Fibroblast of skin of back (primary cell): Measurements from ENCODE around the gene JSRP1. TPM values are rescaled to one million over a fixed set of nuclear protein-coding genes. Genes with fewer than 3 reads are reported as not detected.
A peak's percentile ranks its signal among the peaks of the same experiment; 100 is the strongest.

Experiments used
- DNase-seq: peaks from one replicate; pipeline ENCODE4 v3.0.0-alpha.2; 2013
- polyA plus RNA-seq, 2 experiments: library from polyadenylated mRNA; unstranded; fragments of 120-200 nt; gene quantifications; one replicate each; pipeline ENCODE4 v1.2.1, GENCODE V29; 2013; ENCODE audit not compliant: insufficient read length in 2 of 2

The JSRP1 gene, protein sequence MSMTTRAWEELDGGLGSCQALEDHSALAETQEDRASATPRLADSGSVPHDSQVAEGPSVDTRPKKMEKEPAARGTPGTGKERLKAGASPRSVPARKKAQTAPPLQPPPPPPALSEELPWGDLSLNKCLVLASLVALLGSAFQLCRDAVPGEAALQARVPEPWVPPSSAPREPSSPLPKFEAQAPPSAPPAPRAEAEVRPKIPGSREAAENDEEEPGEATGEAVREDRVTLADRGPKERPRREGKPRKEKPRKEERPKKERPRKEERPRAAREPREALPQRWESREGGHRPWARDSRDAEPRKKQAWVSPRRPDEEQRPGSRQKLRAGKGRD
- polyA plus RNA-seq (2013, experiment 1 of 2; ENCODE audit: insufficient read length): 0.55 TPM
- polyA plus RNA-seq (2013, experiment 2 of 2; ENCODE audit: insufficient read length): 0.42 TPM

DNA sequence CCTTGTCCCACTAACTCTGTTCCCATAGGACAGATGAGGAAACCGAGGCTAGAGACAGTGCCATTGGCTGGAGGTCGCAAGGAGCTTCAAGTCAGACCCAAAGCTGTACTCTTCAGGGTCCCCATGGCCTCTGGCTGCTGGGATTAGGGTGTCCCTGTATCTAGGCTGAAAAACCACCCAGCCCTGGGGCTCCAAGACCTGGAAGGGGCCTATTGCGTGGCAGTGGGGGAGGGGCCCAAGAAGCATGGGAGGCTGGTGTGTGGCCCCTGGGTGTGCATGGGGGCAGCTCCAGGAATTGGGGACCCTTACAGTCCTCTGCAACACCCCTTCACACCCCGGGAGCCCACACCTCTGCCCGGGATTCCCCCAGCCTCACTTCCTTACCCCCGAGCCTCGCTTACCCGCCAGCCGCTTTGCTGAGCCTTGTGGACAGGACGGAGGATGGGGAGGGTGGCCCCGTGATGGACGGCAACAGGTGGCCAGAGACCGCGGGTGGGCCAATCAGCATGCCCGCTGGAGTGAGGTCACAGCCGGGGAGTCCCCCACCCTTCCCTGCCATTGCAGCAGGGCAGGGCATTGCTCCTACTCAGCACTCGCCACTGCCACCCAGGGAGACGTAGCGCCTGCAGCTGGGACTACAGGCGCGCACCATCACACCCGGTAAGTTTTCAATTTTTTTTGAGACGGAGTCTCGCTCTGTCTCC, at the start of gene JSRP1:
Gene JSRP1, minus strand, starts transcription at position 436 of the 704 bp plus-strand sequence. CDS start 1,103 bp downstream, outside the sequence.
- no peak for DNase-seq

DNA sequence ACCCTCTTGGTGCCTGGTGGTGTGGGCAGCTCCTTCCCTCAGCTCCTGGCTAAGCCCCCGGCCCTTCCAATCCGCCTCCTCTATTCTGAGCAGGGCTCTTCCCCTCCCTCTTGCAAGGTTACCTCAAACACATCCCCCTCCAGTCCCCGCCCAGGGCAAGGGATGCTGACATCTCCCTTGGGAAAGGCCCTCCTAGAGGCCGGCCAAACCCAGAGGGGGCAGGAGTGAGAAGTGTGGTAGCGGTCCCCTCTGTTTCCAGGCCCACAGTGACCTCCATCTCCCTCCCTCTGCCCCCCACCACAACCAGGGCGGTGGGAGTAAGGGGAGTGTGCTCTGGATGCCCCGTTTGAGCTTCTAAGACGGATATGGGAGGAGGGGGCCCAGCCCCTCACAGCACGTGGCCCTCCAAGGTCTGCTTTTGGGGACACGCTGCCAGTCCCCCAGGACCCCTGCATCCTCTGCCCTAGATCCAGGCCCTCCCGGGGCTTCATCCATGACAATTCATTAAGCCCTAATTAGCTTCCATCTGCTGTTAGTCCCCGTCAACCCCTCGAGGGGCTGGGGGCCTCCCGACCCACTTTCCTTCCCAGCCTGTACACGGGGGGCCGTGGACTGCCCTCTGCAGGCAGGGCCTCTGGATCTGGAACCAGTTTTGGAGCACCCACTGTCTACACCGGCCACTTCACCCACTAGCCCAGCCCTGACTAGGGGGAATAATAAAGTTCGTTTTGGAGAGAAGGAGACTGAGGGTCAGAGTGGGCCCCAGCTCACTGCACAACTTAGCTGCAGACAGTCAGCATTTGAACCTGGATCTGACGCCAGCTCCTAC, 49.4 kb upstream of the JSRP1 start:
- no peak for DNase-seq

DNA sequence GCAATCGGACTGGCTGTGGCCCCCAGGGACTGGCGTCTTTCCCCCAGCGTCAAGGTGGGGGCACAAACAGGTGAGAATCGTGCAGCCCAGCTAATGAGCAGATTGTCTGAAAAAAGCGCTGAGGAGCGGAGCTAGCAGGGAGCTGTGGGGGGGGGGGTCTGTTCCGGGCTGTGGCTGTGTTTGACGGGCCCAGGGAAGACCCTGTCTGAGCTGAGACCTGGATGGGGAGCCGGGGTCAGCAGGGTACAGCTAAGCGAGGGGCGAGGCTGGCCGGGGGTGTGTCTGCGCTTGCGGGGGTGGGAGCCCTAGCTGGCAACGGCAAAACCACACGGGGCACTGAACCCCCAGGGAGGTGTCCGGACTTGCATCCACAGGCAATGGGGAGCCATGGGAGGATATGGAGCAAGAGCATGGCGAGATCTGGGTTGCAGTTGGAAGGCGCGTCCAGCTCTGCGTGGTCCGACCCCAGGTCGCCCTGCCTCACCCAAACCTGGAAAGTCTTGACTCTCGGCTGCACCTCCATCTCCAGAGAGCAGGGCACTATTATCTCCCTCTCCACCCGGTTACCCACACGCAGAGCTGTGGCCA, 47.1 kb upstream of the JSRP1 start:
- no peak for DNase-seq

DNA sequence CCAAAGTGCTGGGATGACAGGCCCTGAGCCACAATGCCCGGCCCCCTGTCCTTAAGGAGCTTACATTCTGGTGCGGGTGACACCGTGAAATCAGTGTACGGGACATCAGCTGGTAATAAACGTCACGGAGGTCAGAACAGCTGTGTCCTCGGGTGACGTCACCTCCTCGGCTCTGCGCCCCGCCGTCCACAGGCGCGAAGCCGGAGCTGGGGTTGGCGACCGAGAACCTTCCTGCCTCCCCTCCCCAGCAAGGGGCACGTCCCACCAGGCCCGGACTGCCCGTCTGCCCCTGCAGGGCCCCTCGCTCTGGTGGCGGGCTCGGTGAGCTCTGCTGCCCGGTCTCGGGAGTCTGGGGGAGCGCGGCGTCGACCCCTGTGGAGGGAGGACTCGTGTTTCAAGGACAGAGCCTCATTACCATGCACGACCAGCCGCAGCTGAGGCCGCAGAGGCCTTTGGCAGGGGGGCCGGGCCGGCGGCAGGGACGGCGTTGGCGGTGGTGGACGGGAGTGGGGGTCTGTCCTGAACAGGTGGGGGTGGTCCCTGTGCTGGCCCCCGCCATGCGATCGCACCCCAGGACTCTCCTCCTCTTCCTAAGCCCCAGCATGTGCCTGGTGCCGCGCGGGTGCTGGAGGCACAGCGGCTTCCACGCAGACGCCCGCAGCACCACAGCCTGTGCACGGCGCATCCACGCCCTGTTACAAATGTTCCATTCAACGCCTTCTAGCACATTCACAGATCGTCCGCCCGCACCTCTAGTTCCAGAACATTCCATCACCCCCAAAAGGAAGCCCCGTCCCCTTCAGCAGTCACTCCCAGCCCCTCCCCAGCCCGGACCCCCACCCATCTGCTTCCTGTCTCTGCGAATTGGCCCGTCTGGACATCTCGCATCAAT, 46.3 kb upstream of the JSRP1 start:
- DNase-seq: peak; percentile 28

DNA sequence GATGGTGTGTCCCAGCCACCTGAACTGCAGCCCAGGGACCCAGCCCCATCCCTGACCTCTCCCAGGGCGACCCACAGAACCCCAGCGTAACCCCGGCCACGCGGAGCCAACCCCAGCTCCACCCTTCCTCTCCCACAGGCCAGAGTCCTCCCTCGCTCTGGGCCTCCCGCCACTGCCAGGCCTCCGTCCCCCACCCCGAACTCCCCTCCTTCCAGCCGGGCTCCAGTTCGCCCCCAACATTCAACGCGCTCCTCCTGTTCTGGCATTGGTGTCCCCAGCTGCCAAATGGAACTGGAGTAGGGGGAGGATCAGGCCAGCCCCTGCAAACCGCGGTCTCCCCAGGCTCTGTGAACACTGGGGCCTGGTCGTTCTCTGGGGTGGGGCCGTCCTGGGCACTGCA, 44.3 kb upstream of the JSRP1 start:
- no peak for DNase-seq

DNA sequence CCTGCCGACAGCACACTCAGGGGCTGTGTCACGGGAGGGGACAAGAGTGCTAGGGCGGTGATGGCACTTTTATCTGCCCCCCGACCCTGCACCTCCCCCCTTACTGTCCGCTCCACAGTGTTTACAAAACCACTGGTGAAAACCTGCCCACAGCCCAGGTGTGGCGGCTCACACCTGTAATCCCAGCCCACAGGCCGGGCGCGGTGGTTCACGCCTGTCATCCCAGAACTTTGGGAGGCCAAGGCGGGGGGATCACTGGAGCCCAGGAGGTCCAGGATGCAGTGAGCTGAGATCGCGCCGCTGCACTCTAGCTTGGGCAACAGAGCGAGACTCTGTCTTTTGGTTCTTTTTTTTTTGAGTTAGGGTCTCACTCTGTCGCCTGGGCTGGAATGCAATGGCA, 39.9 kb upstream of the JSRP1 start:
- no peak for DNase-seq

DNA sequence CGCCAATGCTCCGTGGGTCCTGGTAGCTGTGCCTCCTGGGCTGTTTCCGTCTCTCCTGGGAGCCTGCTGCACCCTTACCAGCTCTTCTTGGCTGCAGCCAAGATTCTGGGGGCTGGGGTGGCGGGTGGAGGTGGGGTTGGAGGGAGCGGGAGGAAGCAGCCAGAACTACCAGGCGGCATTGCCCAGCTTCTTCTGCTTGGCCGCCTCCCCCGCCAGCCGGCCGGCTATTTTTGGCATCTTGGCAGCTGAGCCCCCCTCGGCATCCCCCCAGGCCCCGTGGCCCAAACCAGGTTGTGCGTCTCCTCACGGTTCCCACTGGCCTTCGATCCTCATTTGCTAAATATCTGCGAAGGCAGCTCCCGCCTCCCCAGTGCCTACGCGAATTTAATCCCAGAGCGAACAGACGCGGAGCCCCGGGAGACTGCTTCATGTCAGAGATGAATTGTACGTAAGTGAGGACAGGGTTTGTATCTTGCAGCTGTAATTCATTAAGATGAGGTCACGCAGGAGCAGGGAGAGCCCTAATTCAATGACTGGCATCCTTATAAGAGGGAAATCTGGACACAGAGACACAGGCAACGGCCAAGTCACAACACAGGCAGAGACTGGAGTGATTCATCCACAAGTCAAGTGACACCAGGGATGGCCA, 38.6 kb upstream of the JSRP1 start:
- peak; percentile 78 for DNase-seq

DNA sequence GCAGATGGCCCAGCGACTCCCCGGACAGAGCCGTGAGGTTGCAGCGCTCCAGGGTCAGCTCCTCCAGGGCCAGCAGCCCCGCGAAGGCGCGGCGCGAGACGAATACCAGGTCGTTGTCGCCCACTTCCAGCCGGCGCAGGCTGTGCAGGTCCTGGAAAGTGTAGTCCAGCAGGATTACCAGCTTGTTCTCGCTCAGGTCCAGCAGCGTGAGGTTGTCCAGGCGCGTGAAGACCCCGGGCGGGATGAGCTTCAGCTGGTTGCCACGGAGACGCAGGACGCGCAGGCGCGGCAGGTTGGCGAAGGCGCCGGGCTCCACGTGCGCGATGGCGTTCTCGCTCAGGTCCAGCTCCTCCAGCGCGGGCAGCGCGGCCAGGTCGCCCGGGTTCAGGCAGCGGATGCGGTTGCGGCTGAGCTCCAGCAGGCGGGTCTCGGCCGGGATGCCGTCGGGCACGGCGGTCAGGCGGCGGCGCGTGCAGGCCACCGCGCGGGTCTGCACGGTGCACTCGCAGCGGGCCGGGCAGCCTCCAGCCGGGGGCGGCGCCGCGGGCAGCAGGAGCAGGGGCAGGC, 35.1 kb upstream of the JSRP1 start:
- no peak for DNase-seq

DNA sequence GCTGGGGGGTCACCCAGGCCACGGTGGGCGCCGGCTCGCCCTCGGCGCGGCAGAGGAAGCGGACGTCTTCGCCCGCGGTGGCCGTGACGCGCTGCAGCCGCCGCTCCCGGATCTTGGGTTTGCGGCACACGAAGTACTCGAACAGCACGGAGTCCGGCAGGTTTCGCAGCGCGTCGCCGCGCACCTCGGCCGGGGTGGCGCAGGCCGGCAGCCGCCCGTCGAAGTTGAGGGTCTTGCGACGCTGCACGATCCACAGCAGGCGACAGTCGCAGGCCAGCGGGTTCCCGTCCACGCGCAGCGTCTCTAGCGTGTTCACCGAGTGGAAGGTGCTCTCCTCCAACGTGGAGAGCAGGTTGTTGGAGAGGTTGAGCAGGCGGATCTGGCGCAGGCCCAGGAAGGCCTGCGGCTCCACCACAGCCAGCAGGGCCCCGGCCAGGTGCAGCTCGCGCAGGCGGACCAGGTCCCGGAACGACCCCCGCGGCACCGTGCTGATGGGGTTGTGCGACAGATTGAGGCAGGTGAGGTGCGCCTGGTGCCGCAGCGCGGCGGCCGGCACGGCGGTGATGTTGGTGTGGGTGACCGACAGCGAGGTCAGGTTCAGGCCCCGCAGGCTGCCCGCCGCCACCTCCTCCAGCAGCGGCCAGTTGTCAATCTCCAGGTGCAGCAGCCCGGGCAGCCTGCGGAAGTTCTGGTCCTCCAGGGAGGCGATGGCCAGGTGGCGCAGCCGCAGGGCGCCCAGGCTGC, 34.4 kb upstream of the JSRP1 start:
- DNase-seq: no peak

DNA sequence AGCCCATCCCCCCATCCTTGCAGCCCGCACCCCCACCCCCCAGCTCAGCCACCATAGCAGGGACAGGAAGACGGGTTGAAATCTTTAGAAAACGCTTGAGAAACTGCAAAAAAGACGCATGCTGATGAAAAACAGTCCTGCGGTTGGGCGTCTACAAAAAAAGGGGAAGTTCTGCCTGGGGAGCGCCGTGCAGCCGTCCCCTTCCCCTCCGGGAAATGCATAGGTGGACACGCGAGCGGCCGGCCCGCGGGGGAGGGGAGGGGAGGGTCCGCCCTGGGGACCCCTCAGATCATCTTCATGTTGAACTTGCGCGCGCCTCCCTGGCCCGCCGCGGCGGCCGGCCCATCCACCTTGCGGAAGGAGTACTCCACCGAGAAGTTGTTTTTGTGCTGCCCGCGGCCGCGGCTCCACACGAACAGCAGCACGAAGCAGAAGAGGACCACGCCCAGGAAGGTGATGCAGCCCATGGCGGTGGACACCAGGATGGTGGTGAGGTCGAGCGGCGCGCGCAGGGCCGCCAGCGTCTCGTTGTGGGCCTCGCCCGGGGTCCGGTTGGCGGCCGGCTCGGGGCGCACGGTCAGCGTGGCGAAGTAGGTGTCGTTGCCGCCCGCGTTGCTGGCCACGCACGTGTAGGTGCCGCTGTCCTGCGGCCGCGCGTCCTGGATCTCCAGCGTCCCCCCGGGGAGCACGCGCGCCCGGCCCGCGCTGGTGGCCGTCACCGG, 33.7 kb upstream of the JSRP1 start:
- DNase-seq: no peak

DNA sequence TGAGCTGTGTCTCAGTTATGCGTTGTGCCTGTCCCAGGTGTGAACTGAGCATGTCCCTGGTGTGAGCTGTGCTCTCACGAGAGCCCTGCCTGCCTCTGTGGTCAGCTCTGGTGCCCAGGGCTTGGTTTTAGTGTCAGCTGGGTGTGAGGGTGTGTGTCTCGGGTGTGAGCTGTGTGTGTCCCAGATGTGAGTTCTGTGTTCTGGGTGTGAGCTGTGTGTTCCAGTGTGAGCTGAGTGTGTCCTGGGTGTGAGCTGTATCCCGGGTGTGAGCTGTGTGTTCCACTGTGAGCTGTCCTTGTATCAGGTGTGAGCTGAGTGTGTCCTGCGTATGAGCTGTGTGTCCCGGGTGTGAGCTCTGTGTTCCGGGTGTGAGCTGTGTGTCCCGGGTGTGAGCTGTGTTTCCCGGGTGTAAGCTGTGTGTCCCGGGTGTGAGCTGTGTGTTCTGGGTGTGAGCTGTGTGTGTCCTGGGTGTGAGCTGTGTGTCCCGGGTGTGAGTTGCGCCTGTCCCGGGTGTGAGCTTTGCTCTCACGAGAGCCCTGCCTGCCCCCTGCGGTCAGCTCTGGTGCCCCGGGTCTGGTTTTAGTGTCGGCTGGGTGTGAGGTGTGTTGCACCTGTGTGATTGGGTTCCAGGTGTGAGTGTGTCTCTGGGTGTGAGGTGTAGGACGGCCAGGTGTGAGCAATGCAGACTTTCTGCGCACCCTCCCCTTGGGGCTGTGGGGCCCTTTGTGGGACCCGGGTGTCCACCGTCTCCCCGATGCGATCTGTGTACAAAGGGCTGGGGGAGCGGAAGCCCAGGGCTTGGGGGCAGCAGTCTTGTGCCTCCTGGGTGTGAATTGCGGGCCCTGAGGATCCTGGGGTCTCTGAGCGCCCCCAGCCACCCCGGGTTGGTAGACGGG, 32.8 kb upstream of the JSRP1 start:
- DNase-seq: no peak

DNA sequence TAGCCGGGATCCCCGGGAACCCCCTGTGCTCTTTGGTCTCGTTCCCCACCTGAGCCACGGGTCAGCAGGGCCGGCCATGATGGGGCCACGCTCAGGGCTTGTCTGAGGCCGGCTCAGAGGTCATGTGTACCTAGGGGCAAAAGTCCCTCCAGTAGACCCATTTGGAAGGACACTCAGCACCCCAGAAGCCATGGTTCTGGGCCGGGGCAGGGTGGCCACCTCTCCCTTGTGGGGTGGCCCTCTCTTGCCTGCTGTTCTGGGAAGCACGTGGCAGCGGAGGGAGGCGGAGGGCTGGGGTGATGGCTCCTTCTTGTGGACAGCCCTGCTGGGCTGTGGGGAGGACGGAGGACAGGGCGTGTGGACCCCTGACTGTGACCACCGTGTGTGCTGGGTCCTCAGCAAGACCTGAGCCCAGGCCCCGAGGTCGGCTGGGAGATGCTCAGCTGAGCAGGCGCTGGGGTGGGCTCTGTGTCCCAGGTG, 32.2 kb upstream of the JSRP1 start:
- DNase-seq: no peak

DNA sequence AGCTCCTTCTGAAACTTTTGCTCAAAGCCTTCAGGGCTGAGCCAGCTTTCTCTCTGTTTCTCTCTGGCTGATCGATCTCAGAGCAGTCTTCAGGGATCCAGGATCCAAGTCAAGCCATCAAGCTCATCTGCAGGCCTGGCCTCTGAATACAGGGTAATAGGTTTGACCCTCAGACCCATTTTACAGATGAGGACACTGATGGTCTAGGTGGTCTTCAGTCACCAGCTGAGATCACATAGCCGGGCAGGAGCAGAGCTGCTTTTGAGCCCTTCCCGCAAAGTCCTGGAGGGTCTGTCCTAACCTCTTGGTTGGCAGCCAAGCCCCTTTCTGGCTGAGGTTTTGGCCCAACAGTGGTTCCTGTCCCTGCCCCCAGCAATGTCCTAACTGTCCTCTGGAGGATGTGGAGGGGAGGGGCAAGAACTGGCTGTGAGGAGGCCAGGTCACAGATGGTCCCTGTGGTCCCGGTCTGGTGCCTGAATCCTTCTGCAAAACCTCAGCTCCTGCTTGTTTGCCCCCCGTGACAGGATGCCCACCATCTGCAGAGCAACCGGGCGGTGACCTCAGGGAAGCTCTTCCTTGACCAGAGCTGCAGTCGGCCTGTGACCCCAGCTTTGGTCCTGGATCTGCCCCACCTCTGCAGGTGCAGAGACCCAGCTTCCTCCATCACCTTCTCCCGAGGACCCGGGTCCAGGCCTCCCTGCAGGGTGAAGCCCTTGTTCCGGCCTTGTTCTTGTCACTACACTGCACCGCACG, 31.5 kb upstream of the JSRP1 start:
- DNase-seq: no peak

DNA sequence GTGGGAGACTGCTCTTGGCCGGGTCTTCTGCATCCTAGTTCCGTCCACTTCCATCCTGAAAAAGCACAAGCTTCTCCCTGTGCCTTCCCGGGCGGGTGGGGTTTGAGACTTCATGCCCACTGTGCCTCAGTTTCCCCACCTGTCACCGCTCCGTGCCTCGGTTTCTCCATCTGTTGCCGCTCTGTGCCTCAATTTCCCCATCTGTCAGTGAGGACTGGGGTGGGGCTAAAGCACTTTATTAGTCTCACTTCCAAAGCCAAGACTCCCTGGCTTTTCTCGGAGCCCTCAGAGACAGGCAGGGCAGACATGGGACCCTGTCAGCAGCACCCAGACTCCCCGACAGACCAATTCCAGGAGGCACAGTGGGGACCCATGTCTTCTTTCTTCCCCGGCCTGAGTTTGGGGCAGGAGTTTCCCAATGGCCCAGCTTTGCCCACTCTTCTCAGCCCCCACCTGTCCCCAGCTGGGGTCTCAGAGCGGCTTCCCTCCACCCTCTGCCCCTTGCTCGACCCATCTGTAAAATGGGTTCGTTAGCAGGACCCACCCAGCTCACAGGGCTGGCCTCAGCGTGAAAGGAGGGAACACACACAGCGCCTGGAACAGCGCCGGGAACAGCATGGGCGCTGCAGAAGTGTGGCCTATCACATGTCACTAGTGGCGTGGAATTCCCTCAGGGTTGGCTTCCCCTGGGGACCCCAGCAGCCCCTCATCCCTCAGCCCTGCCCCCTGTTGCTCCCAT, 30.4 kb upstream of the JSRP1 start:
- DNase-seq: no peak

DNA sequence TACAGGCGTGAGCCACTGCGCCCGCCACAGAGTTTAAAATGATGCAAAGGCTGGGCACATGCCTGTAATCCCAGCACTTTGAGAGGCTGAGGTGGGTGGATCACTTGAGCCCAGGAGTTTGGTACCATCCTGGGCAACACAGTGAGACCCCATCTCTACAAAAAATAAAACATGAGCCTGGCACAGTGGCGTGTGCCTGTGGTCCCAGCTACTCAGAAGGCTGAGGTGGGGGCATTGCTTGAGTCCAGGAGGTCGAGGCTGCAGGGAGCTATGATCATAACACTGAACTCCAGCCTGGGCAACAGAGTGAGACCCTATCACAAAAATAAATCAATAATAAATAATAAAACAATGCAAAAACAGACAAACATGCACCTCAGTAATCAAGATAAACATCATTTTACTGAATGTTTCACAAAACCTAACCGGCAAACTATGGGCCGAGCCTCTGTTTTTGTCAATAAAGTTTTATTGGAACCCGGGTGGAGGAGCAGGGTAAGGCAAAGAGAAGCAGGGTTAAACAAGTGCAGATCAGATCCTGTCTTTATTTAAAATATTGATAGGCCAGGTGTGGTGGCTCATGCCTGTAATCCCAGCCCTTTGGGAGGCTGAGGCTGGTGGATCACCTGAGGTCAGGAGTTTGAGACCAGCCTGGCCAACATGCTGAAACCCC, 27.8 kb upstream of the JSRP1 start:
- no peak for DNase-seq

DNA sequence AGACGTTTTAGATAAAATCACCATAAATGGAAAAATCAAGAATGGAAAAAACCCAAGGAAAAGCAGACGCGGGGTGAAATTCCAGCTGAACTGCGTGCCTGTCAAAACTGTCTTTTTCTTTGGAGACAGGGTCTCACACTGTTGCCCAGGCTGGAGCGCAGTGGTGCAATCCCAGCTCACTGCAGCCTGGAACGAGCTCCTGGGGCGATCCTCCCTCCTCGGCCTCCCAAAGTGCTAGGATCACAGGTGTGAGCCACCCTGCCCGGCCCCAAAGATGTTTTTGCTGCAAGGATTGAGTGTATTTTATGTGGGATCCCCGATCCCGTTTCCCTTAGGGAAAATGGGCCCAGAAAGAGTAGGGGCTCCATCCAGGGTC, 26.6 kb upstream of the JSRP1 start:
- DNase-seq: no peak
